HG03196 (cell line): ENCODE results near the gene PPP1R1C.

Experiments used
- ATAC-seq: cut with Tn5 transposase; IDR thresholded peaks from one replicate; pipeline ENCODE4 v1.9.1; 2021; ENCODE audit not compliant: unreplicated experiment

Gene PPP1R1C

DNA sequence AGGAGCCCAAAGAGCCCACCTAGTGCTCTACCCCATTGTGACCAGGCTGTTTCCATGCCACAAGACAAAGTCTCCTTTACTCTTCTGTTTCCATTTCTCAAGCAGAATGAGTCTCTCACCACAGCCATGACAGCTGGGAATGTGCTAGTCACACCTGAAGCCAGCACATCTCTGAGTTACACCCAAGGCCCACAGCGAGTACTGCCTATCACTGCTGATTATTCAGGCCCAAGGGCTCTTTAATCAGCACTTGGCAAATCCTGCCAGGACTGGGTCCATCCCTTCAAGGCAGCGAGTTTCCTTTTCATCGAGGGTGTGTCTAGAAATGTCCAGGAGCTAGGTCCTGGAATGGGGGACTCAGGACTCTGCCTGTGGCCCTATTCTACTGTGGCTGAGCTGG is 14.6 kb upstream of the PPP1R1C start:
- ATAC-seq = no peak

DNA sequence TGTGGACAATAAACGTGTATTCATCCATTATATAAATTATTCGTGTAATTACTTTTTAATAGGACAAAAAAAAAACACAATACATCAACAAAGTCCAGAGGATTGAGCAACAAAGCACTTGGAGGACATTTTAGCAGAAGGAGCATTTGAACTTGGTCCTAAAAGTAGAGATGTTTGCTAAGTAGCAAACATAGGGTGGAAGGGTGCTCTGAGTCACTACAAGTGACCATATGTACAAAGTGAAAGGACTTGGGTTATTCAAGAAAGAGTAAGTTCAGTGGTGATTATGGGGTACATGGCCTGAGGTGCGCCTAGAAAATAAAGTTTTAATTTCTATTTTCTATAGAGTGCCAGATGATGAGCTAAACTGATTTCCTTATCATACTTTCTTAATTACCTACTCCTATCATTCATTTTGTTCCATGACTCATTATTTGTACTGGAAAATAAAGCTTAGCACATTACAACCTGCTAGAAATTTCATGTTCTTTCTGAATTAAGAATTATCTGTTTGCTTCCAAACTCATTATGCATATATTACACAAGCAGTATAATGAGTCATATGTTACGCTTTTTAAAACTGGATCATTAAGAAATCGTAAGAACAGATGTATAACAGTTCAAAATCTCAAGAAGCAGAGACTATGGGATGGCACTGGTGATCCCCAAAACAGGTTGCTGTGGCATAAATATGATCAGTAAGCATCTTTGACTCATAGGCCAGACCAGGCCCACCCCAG is 13.1 kb upstream of the PPP1R1C start:
- ATAC-seq = no peak

DNA sequence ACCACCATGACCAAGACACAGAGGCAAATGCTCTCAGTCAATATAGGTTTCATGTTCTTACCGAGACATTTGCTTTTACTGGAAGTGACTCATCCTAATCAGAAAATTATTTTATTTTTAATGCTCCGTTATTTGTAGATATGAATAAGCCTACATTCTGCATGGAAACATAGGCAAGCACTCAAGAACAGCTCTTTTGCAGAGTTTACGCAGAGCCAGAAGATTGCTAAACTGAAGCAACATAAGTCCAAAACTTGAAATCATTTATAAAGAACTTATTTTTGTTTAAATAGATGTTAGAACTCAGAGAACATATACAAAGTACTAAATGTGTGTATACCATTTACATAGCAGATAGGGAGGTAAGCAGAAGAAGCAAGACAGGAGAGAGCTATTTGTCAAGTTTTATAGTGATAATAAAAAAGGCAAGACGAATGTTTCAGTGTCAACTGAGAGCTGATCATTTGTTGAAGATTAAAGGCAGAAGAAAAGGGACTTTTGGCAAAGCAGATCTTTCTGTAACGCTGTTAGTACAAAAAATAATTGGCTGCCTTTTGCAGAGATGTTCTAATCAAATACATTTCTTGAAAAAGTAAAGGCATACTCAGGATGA is 12.4 kb upstream of the PPP1R1C start:
- ATAC-seq = no peak

DNA sequence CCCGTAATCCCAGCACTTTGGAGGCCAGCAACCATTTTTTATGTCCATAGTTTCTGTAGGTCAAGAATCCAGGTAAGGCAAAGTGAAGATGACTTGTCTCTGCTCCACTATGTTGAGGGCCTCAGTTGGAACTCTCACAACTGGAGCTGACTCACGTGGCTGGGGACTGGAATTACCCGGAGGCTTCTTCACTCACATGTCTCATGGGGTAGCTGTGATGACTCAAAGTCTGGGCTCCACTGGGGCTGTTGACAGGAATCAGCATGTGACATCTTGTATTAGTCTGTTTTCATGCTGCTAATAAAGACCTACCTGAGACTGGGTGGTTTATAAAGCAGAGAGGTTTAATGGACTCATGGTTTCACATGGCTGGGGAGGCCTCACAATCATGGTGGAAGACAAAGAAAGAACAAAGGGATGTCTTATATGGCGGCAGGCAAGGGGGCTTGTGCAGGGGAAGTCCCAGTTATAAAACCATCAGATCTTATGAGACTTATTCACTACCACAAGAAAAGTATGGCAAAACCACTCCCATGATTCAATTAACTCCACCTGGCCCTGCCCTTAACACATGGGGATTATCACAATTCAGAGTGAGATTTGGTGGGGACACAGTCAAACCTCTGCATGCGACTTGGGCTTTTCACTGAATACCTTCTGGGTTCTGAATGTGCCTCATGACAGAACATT is 7.8 kb upstream of the PPP1R1C start:
- no peak for ATAC-seq

DNA sequence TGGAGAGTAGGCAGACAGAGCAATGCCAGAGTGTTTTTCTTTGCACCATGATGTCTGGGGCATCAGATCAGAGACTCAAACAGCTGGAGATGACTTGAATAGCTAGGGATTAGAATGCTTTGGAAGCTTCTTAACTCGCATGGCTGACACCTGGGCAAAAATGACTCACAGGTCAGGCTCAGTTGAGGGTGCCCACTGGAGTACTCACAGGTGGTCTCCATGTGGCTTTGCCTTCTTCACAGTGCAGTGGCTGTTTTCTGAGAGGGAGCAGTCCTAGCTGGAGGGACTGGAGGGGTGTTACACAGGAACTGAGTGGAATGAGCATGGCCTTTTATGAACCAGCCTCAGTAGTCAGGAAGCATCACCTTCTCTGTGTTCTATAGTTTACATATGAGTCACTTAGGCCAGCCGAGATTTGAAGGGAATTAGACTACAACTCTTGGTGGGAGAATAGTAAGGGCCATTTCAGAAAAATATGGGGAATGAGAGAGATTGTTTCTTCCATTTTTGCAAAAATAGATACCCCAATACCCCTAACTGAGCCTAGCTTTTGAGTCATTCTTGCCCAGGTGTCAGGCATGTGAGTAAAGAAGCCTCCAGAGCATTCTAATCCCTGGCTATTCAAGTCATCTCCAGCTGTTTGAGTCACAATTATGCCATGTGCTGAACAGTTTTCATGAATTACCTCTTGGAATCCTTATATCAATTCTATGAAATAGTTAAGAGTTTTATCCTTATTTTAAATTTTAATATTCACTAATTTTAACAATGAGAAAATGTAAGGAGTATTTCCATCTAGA is 7.1 kb upstream of the PPP1R1C start:
- no peak for ATAC-seq

DNA sequence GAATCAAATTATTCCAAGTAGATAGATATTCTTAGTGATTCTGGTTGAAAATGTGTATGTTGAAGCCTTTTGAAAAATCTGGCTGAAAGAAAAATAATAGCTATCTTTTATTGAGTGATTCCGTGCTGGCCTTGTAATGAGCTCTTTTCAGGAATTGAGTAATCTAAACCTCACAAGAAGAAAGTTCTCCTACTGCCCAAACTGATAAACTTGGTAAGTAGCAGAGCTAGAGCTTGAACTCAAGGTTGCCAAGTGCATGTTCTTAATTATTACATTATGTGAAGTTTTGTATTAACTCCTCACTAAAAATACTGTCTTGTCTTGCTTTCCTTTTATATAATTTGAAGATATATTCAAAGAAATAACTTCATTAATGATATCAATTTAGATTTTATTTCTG is 1.6 kb upstream of the PPP1R1C start:
- no peak for ATAC-seq

DNA sequence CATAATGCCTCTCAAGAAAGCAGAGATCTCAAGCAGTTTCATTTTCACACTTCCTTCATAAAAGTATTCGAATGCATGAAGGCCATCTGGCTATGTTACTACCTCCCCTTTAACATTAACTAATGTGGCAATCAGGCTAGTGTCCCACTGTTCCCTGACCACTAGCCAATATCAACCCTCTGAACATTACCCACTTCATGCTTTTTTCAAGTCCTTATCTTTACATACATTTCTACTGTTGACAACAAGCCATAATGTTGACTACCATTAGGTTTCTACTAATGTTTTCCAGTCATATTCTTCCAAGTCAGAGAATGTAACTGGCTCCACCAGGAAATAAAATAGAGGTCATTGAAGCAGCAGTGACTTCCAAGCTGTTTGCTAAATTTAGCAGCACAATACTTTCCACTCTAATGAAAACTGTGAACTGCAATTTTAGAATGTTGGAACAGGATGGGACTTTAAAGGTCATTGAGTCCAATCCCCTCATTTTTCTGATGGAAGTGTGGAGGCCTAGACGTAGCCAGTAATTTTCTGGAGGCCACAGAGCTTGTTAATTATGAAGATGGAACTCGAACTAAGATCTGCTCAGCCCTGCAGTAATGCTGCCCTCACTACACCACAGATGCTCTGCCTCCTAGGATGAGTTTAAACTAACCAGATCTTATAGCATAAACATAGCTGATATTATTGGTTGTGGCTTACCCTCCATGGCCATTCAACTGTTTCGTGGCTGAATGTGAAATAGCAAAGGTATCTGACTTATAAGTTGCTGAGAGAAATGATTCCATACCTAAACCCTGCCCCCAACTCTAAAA is 630 bp upstream of the PPP1R1C start:
- ATAC-seq = no peak

DNA sequence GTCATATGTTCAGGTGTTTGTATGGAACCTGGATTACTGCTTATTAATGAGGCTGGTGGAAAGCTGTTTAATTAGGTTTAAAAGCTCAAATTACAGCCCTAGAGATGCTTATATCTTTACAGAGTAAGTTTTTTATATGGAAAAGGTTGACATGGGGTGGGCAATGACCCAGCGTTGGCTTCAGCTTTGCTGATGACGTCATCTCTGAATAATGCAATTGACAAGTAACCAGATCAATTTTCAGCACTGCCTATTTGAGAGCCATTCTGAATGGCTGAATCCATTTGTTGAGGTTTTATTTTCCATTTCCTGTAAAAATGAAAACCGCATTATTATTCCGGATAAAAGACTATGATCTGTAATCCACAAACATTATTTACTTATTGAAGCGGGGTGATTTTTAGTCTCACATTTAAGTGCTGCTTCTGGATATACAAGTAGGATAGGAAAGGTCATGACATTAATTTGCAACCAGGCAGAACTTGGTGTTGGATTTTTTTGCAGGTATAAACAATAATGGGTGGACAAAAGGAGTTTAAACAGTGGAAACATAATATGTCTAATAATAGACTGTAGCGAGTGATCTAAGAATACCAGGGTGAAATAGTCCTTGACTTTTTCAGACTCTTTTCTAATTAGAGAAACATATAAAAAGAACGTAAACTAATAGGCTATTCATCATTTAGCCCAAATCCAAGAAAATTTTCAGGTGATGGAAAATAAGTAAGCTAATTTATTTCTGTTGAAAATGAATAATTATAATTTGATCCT is 2.7 kb downstream of the PPP1R1C start:
- ATAC-seq = no peak

DNA sequence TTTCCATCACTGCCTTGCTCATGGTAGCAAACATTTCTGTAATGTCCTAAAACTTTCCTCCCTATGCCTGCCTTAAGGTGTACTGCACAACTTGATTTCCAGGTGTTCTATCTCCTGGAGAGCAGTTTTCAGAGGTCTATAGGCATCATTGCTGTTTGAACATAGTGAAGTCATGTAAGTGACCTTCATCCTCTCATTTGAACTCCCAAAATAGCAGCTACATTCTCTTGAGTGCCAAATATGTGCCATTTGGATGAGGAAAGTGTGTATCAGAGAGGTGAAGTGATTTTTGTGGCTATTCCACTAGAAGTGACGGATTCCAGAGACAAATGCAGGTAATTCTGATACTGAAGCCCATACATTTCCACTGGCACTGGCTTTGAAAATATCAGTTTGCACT is 3.4 kb downstream of the PPP1R1C start:
- ATAC-seq = no peak

DNA sequence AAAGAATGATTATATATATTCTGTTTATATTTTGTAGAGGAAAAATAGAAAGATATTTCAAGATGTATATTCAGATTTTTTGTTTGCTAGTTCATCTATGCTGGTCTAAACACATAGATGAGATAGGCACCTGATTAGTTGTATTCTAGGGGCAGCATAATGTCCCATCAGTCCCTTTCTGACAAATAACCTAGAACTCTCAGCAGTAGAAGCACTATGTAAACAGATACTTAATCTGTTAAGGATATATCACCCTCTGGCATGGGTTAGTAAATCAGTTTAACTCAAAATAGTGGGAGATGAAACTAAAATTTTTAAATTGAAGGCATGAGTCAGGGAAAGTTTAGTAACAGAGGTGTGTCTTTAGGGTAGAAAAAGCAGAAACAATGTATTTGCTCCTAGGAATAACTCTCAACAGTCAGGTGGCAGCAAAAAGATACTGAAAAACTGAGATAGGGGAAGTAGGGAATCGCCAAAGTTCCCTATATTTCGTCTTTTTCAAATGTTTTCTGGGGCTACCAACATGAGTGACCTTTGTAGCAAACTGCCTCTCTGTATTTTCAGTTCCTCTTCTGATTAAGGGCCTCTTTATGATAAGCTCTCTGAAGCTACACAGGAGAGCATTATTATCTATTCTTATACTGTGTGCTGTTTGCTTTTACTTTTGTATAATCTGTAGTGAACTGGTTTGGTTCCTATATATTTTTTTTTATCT is 5.7 kb downstream of the PPP1R1C start:
- ATAC-seq = peak; percentile 96

DNA sequence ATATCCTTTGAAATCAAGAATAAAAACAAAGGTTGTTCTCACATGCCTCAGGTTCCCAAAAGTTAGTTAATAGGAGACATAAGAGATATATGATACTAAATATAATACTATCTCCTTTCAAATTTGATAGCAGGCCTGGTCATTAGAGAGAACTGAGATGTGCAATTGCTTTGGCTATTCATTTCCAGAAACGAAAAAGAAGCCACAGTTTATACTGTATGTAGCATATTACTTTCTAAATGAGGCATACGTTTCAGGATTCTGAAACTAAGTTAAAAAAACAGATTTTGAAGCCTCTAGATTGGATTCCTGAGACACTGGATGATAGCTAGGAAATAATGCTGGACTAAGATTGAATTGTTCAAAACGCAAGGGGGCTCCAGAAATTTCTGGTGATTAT is 7.1 kb downstream of the PPP1R1C start:
- peak; percentile 94 for ATAC-seq

DNA sequence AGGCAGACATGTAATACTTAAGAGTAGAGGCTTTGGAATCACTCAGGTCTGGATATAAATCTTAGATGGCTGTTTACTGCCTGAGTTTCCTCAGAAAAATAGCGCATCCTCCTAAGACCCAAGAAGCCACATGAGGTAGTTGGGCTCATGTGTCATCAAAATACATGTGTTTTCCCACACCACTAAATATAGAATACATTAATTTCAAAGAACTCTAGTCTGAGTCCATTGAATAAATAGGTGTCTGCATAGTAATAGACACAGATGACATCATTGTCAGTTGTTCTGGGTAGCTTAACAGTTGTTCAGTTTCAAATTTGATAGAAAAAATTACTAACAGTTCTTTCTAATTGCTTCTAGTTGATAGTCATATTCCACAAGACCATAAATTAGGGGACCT is 9.6 kb downstream of the PPP1R1C start:
- ATAC-seq = no peak

DNA sequence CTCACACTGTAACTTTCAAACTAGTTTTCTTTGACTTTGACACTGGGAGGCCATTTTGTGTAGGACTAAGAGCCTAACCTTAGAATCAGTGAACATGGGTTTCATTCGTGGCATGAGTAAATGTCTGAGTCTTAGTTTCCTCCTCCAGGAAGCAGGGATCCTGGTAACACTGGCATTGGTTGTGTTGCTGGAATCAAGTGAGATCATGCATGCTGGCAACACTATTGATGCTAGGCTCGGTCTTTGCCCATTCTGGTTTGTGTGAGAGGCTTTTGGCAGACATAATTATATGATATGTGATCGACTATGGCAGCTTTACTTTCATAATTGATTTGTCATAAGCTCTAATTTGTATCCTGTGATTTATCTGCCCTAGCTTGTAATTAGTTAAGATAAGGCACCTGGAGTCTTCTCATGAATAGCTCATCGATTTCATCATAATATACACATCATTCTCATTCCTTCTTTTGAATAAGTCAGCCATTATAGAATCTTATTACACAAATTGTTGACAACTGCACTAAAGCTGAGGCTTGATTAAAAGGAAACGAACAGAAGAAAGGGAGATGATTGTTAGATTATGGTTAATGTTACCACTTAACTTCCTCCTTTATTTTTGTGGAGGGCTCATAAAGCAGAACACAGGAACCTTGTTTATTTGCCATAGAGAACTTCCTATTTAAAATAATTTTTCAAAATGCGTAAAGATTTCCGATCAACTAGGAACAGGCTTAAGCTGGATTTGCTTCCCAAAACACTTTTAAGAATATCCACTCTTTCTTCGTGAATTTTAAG is 12.6 kb downstream of the PPP1R1C start:
- no peak for ATAC-seq

DNA sequence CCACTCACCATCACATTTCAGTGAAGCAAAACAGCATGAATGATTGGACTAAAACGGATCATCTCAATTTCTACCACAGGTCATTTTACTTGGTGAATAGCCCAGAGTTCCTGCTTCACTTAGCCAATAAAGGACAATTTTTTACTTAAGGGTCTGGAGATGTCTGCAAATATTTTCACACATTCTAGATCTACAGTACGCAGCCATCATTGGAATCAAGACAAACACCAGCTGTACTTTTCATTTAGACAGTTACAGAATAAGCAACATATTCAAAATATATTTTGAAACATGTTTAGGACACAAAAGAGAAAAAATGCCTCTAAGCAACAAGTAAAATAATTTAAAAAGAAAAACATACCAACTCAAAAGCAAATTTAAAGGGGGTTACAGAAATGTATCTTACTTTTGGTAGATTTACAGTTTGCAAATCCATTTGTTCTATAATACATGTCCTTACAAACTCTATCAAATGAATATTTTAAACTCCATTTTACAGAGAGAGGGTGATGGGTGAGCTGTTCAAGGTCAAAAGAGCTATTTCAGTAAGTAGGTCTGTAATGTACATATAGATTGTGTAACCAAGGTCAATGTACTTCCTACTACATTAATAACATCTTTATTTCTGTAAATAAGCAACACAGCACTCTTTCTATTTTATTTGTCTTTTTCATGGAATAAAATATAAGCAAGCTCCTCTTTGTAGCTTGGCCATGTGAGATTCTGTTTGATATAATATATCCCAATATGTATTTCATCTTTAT is 13.4 kb downstream of the PPP1R1C start:
- ATAC-seq = no peak

DNA sequence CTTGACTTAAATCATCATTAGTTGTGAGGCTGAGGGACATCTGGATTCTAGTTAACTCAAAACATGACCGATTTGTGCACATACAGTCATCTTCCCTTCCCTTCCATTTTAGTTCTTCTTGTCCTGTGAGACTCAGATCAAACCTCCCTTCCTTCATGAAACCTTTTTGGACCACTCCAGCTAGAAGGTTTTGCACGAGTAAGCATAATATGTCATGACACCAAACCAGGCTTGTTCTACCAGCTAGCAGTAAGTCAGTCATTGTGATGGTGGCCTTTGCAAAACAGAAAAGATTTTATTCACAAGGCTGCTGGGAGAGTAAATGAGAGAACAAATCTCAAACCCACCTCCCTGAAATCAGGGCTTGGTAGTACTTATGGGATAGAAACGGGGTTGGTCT is 14.3 kb downstream of the PPP1R1C start:
- no peak for ATAC-seq

DNA sequence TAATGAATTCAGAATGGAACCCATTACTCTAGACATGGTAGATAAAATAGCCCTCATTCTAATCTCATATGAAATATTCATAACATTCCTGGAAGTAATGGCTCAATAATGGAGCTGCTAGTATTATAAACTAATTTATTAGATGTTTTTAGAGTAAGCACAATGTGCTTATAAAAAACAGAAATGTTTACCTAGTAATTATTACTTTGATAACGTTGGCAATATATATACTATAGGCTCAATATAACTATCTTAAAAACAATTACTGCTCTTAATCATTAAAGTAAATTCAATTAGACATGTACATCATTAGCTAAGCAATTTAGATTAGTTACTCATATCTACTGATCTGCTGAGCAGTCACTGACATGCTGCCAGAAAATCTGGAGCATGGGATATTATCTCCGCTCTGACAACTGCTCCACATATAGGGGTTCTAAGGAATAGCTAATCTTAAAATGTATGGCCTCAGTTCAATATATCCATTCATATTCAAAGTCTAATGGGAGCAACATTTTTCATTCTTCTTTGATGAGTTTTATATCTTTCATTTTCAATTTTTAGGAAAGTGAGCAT is 19.4 kb downstream of the PPP1R1C start:
- no peak for ATAC-seq

DNA sequence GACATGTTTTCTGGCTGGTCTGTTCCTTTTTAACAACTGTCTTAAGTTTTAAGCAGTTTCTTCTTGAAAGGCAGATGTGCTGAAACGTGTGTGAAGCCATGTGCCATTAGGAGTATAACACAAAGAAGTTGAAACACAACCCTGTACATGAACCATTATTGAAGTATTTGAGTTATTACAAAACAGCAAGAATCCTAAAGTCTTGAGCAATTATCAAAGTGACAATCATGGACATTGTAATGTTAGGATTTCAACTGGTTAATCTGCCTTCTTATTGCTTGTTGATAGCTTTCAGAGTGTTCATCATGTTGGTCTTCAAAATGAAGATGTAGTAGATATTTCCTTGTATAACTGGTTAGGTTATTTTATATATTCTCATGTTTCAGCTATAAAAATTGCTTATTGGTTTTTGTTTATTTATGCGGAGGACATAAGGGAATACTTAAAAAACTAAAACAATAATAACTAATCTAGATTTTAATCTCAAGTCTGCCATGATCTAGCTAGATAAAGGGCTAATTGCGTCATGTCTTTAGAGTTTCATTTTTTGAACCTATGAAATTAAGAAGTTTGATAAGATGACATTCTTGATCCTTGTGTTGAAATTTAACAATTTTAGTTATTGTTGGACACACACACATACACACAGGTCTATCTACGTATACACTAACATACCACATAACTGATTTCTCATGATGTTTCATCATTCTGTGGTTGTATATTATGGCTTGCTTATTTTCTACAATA is 21.1 kb downstream of the PPP1R1C start:
- ATAC-seq = no peak
